ENCODE measurements around the gene KCNT1. TPM values are rescaled to one million over a fixed set of nuclear protein-coding genes. Genes with fewer than 3 reads are reported as not detected.
A peak's percentile ranks its signal among the peaks of the same experiment; 100 is the strongest.

The KCNT1 gene
- total and polyA plus RNA-seq, 4 donors: 9.5 to 24.7 (median 16.3) TPM

- no peak overlapping the region for H3K27ac ChIP-seq (ENCODE audit: low read depth, low read length)
- no peak for DNase-seq (ENCODE audit: low read depth in 4 of 6, low spot score in 6 of 6)
- H3K36me3 ChIP-seq (ENCODE audit: control insufficient read depth, insufficient read depth, low read length): no peaks in the 10 kb centered on the region
- H3K4me3 ChIP-seq (ENCODE audit: low read depth, low read length): no peak overlapping the region
- WGBS (ENCODE audit: insufficient coverage): 64% methylated on average over 9 of the region's 9 CpGs
- H3K27me3 ChIP-seq (ENCODE audit: control insufficient read depth, insufficient read depth, low read length): peaks cover 22% of the 10 kb centered on the region
- H3K4me1 ChIP-seq (ENCODE audit: control insufficient read depth, insufficient read depth, low read length): peaks cover 40% of the 10 kb centered on the region
- no peaks in the 10 kb centered on the region for H3K9me3 ChIP-seq (ENCODE audit: control insufficient read depth, insufficient read depth, low read length)
Observed at GRCh38 chr9:135706288-135706687, 4.3 kb downstream of the KCNT1 start.

GRCh38 chr9:135707252-135708138 lies 5.5 kb downstream of the KCNT1 start:
- WGBS (ENCODE audit: insufficient coverage): 33% methylated on average over 22 of the region's 23 CpGs
- peak in 2 of 6 donors; percentile 21 to 32 for DNase-seq (ENCODE audit: low read depth in 4 of 6, low spot score in 6 of 6)
- Histone ChIP-seq H3K36me3 (ENCODE audit: control insufficient read depth, insufficient read depth, low read length) (no peaks in the 10 kb centered on the region), H3K27ac (ENCODE audit: low read depth, low read length) (peak overlapping the region; percentile 25), H3K4me3 (ENCODE audit: low read depth, low read length) (no peak overlapping the region), H3K27me3 (ENCODE audit: control insufficient read depth, insufficient read depth, low read length) (peaks cover 17% of the 10 kb centered on the region), H3K9me3 (ENCODE audit: control insufficient read depth, insufficient read depth, low read length) (no peaks in the 10 kb centered on the region), H3K4me1 (ENCODE audit: control insufficient read depth, insufficient read depth, low read length) (peaks cover 40% of the 10 kb centered on the region)

- Histone ChIP-seq H3K4me1 (ENCODE audit: control insufficient read depth, insufficient read depth, low read length) (peaks cover 45% of the 10 kb centered on the region), H3K27ac (ENCODE audit: low read depth, low read length) (no peak overlapping the region), H3K4me3 (ENCODE audit: low read depth, low read length) (no peak overlapping the region), H3K9me3 (ENCODE audit: control insufficient read depth, insufficient read depth, low read length) (no peaks in the 10 kb centered on the region), H3K36me3 (ENCODE audit: control insufficient read depth, insufficient read depth, low read length) (no peaks in the 10 kb centered on the region), H3K27me3 (ENCODE audit: control insufficient read depth, insufficient read depth, low read length) (peaks cover 11% of the 10 kb centered on the region)
- no peak for DNase-seq (ENCODE audit: low read depth in 4 of 6, low spot score in 6 of 6)
- 91% methylated on average over 3 of the region's 4 CpGs for WGBS (ENCODE audit: insufficient coverage)
Observed at GRCh38 chr9:135708164-135708563, 6.2 kb downstream of the KCNT1 start.

GRCh38 chr9:135711391-135711790 lies 9.4 kb downstream of the KCNT1 start:
- WGBS (ENCODE audit: insufficient coverage): 74% methylated on average over 12 of the region's 12 CpGs
- Histone ChIP-seq H3K27me3 (ENCODE audit: control insufficient read depth, insufficient read depth, low read length) (peaks cover 29% of the 10 kb centered on the region), H3K9me3 (ENCODE audit: control insufficient read depth, insufficient read depth, low read length) (no peaks in the 10 kb centered on the region), H3K36me3 (ENCODE audit: control insufficient read depth, insufficient read depth, low read length) (no peaks in the 10 kb centered on the region), H3K4me3 (ENCODE audit: low read depth, low read length) (no peak overlapping the region), H3K27ac (ENCODE audit: low read depth, low read length) (no peak overlapping the region), H3K4me1 (ENCODE audit: control insufficient read depth, insufficient read depth, low read length) (peaks cover 48% of the 10 kb centered on the region)
- DNase-seq (ENCODE audit: low read depth in 4 of 6, low spot score in 6 of 6): no peak

- H3K27ac ChIP-seq (ENCODE audit: low read depth, low read length): no peak overlapping the region
- no peak overlapping the region for H3K4me3 ChIP-seq (ENCODE audit: low read depth, low read length)
- H3K27me3 ChIP-seq (ENCODE audit: control insufficient read depth, insufficient read depth, low read length): peaks cover 34% of the 10 kb centered on the region
- 85% methylated on average over 10 of the region's 10 CpGs for whole genome bisulfite sequencing (ENCODE audit: insufficient coverage)
- no peaks in the 10 kb centered on the region for H3K36me3 ChIP-seq (ENCODE audit: control insufficient read depth, insufficient read depth, low read length)
- peaks cover 48% of the 10 kb centered on the region for H3K4me1 ChIP-seq (ENCODE audit: control insufficient read depth, insufficient read depth, low read length)
- no peak for DNase-seq (ENCODE audit: low read depth in 4 of 6, low spot score in 6 of 6)
- H3K9me3 ChIP-seq (ENCODE audit: control insufficient read depth, insufficient read depth, low read length): no peaks in the 10 kb centered on the region
Observed at GRCh38 chr9:135711881-135712280, 9.9 kb downstream of the KCNT1 start.

- peak overlapping the region; percentile 10 for H3K27ac ChIP-seq (ENCODE audit: low read depth, low read length)
- no peaks in the 10 kb centered on the region for H3K9me3 ChIP-seq (ENCODE audit: control insufficient read depth, insufficient read depth, low read length)
Observed at GRCh38 chr9:135712613-135713295, 10.8 kb downstream of the KCNT1 start.

GRCh38 chr9:135714242-135715055 lies 12.5 kb downstream of the KCNT1 start:
- no peak overlapping the region for H3K27ac ChIP-seq (ENCODE audit: low read depth, low read length)
- WGBS (ENCODE audit: insufficient coverage): under 1% methylated on average over 92 of the region's 103 CpGs
- H3K27me3 ChIP-seq (ENCODE audit: control insufficient read depth, insufficient read depth, low read length): peaks cover 45% of the 10 kb centered on the region
- peaks cover 38% of the 10 kb centered on the region for H3K4me1 ChIP-seq (ENCODE audit: control insufficient read depth, insufficient read depth, low read length)
- H3K4me3 ChIP-seq (ENCODE audit: low read depth, low read length): no peak overlapping the region
- no peaks in the 10 kb centered on the region for H3K36me3 ChIP-seq (ENCODE audit: control insufficient read depth, insufficient read depth, low read length)
- no peak for DNase-seq (ENCODE audit: low read depth in 4 of 6, low spot score in 6 of 6)
- H3K9me3 ChIP-seq (ENCODE audit: control insufficient read depth, insufficient read depth, low read length): no peaks in the 10 kb centered on the region

More at GRCh38 chr9:135712613-135713295, 10.8 kb downstream of the KCNT1 start:
- Histone ChIP-seq H3K4me1 (ENCODE audit: control insufficient read depth, insufficient read depth, low read length) (peaks cover 39% of the 10 kb centered on the region), H3K36me3 (ENCODE audit: control insufficient read depth, insufficient read depth, low read length) (no peaks in the 10 kb centered on the region), H3K27me3 (ENCODE audit: control insufficient read depth, insufficient read depth, low read length) (peaks cover 43% of the 10 kb centered on the region), H3K4me3 (ENCODE audit: low read depth, low read length) (no peak overlapping the region)
- WGBS (ENCODE audit: insufficient coverage): 38% methylated on average over 14 of the region's 16 CpGs
- DNase-seq (ENCODE audit: low read depth in 4 of 6, low spot score in 6 of 6): peak in 1 of 6 donors; percentile 80

- DNase-seq (ENCODE audit: low read depth in 4 of 6, low spot score in 6 of 6): peak in 1 of 6 donors; percentile 20
Observed at GRCh38 chr9:135715056-135715595, 13.1 kb downstream of the KCNT1 start.

GRCh38 chr9:135716045-135716444 lies 14.1 kb downstream of the KCNT1 start:
- 83% methylated on average over 8 of the region's 11 CpGs for WGBS (ENCODE audit: insufficient coverage)
- H3K27ac ChIP-seq (ENCODE audit: low read depth, low read length): no peak overlapping the region

More at GRCh38 chr9:135715056-135715595, 13.1 kb downstream of the KCNT1 start:
- WGBS (ENCODE audit: insufficient coverage): 22% methylated on average over 20 of the region's 23 CpGs
- H3K9me3 ChIP-seq (ENCODE audit: control insufficient read depth, insufficient read depth, low read length): no peaks in the 10 kb centered on the region
- peaks cover 38% of the 10 kb centered on the region for H3K4me1 ChIP-seq (ENCODE audit: control insufficient read depth, insufficient read depth, low read length)
- H3K27ac ChIP-seq (ENCODE audit: low read depth, low read length): no peak overlapping the region
- no peak overlapping the region for H3K4me3 ChIP-seq (ENCODE audit: low read depth, low read length)
- no peaks in the 10 kb centered on the region for H3K36me3 ChIP-seq (ENCODE audit: control insufficient read depth, insufficient read depth, low read length)
- peaks cover 45% of the 10 kb centered on the region for H3K27me3 ChIP-seq (ENCODE audit: control insufficient read depth, insufficient read depth, low read length)

More at GRCh38 chr9:135716045-135716444, 14.1 kb downstream of the KCNT1 start:
- no peaks in the 10 kb centered on the region for H3K9me3 ChIP-seq (ENCODE audit: control insufficient read depth, insufficient read depth, low read length)
- H3K36me3 ChIP-seq (ENCODE audit: control insufficient read depth, insufficient read depth, low read length): no peaks in the 10 kb centered on the region
- no peak overlapping the region for H3K4me3 ChIP-seq (ENCODE audit: low read depth, low read length)
- peaks cover 38% of the 10 kb centered on the region for H3K4me1 ChIP-seq (ENCODE audit: control insufficient read depth, insufficient read depth, low read length)
- peaks cover 42% of the 10 kb centered on the region for H3K27me3 ChIP-seq (ENCODE audit: control insufficient read depth, insufficient read depth, low read length)
- DNase-seq (ENCODE audit: low read depth in 4 of 6, low spot score in 6 of 6): no peak
